ENCODE results near the gene MALT1.

DNA sequence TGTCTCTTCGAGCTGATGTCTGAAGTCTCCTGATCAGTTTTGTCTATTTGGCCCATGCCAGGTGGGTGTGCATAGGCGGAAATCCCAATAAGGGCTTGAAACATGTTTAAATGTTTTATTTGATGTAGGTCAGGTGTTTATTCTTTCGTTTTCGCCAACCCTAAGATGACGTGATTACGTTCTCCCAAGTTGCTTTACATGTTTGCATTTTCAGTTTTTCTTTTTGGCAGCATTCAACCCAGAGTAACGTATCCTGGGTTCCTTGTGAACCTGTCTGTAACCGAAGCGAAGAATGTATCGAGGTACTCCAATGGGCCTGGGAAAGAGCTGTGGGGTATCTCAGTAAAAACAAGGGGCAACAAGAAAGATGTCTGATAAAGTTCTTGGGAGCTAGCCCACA is 45.4 kb upstream of the MALT1 start:
- TF ChIP-seq, protein P1, sequence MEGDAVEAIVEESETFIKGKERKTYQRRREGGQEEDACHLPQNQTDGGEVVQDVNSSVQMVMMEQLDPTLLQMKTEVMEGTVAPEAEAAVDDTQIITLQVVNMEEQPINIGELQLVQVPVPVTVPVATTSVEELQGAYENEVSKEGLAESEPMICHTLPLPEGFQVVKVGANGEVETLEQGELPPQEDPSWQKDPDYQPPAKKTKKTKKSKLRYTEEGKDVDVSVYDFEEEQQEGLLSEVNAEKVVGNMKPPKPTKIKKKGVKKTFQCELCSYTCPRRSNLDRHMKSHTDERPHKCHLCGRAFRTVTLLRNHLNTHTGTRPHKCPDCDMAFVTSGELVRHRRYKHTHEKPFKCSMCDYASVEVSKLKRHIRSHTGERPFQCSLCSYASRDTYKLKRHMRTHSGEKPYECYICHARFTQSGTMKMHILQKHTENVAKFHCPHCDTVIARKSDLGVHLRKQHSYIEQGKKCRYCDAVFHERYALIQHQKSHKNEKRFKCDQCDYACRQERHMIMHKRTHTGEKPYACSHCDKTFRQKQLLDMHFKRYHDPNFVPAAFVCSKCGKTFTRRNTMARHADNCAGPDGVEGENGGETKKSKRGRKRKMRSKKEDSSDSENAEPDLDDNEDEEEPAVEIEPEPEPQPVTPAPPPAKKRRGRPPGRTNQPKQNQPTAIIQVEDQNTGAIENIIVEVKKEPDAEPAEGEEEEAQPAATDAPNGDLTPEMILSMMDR (IDR thresholded peaks at IDR 0.05; ENCODE audit: insufficient read depth, low read length, poor library complexity, severe bottlenecking), result no peak
- TF ChIP-seq EZH2phosphoT487 (conservative IDR thresholded peaks at IDR 0.05; ENCODE audit: low read length), result no peak

Measured in SU-DHL-6 (cell line).